IMR-90 (cell line): Measurements from ENCODE around the gene IFI44. TPM values are rescaled to one million over a fixed set of nuclear protein-coding genes. Genes with fewer than 3 reads are reported as not detected.

ENCODE experiments used
- ATAC-seq: fragments of 200-7000 bp; cut with Tn5 transposase; 2 replicates; pipeline ENCODE4 v1.9.1; 2020; ENCODE audit warnings: low read depth, mild to moderate bottlenecking, moderate library complexity
- BruUV-seq: library from RNA; stranded (reverse); fragments of 400-500 nt; replicated peaks from 2 replicates; lab custom pipeline; 2021; lab: Mats Ljungman, UMichigan
- CTCF ChIA-PET: fragments of 300-600 bp; formaldehyde crosslinking; extraction: SDS; loops from one replicate; lab custom pipeline; 2021; ENCODE audit warnings: antibody characterized with exemption; lab: Yijun Ruan, JAX
- POLR2A ChIA-PET: fragments of 300-600 bp; sonication (Branson Sonifier 250); formaldehyde crosslinking; loops from one replicate; lab custom pipeline; 2022; ENCODE audit warnings: antibody characterized with exemption; ENCODE audit not compliant: unreplicated experiment; lab: Charles Lee
- DNase-seq: peaks from one replicate; pipeline ENCODE4 v3.0.0; 2013
- H2AFZ ChIP-seq: replicated peaks from 2 replicates; pipeline ENCODE3; 2013; ENCODE audit warnings: low read length, mild to moderate bottlenecking; ENCODE audit not compliant: poor library complexity
- H2AK5ac ChIP-seq: 2 replicates; pipeline ENCODE4 v1.6.1; 2013; ENCODE audit warnings: low read depth, low read length, inconsistent platforms
- H2AK9ac ChIP-seq: replicated peaks from 2 replicates; pipeline ENCODE3; 2013; ENCODE audit warnings: mild to moderate bottlenecking, low read depth, low read length, moderate library complexity; ENCODE audit not compliant: poor library complexity
- H2BK120ac ChIP-seq: 2 replicates; pipeline ENCODE4 v1.6.1; 2013; ENCODE audit warnings: low read depth, low read length, inconsistent platforms
- H2BK15ac ChIP-seq: 3 replicates; pipeline ENCODE4 v1.6.1; 2013; ENCODE audit warnings: low read depth, low read length, inconsistent platforms
- H2BK20ac ChIP-seq: 2 replicates; pipeline ENCODE4 v1.6.1; 2013; ENCODE audit warnings: low read depth, mild to moderate bottlenecking, inconsistent platforms, low read length, moderate library complexity
- H2BK5ac ChIP-seq: 2 replicates; pipeline ENCODE4 v1.6.1; 2013; ENCODE audit warnings: mild to moderate bottlenecking, low read depth, low read length, inconsistent platforms; ENCODE audit not compliant: poor library complexity, severe bottlenecking
- H3K14ac ChIP-seq: replicated peaks from 2 replicates; pipeline ENCODE4 v1.6.1; 2013; ENCODE audit warnings: low read depth, low read length, inconsistent platforms
- H3K18ac ChIP-seq: 2 replicates; pipeline ENCODE4 v1.6.1; 2013; ENCODE audit warnings: low read depth, low read length, control low read depth
- H3K23ac ChIP-seq: 2 replicates; pipeline ENCODE4 v1.6.1; 2013; ENCODE audit warnings: low read depth, low read length, inconsistent platforms
- H3K27ac ChIP-seq: 2 replicates; pipeline ENCODE4 v1.5.1; 2013; ENCODE audit warnings: mild to moderate bottlenecking, control low read depth, low read length; ENCODE audit not compliant: insufficient read depth
- H3K27me3 ChIP-seq: 2 replicates; pipeline ENCODE4 v1.6.1; 2013; ENCODE audit warnings: low read length; ENCODE audit not compliant: control insufficient read depth, insufficient read depth
- H3K36me3 ChIP-seq: 2 replicates; pipeline ENCODE4 v1.6.1; 2013; ENCODE audit warnings: low read length, mixed read lengths; ENCODE audit not compliant: control insufficient read depth, insufficient read depth
- H3K4ac ChIP-seq: 2 replicates; pipeline ENCODE4 v1.6.1; 2013; ENCODE audit warnings: low read depth, low read length, inconsistent platforms
- H3K4me1 ChIP-seq: 2 replicates; pipeline ENCODE4 v1.6.1; 2013; ENCODE audit warnings: low read length, mixed read lengths; ENCODE audit not compliant: control insufficient read depth, insufficient read depth
- H3K4me2 ChIP-seq: 2 replicates; pipeline ENCODE4 v1.6.1; 2013; ENCODE audit warnings: low read depth, mild to moderate bottlenecking, control low read depth, low read length, moderate library complexity
- H3K4me3 ChIP-seq: 2 replicates; pipeline ENCODE4 v1.5.1; 2013; ENCODE audit warnings: low read depth, mild to moderate bottlenecking, control low read depth, low read length, moderate library complexity; ENCODE audit not compliant: insufficient read depth
- H3K56ac ChIP-seq: 2 replicates; pipeline ENCODE4 v1.6.1; 2013; ENCODE audit warnings: low read length, inconsistent platforms; ENCODE audit not compliant: insufficient read depth; ENCODE audit errors: extremely low read depth
- H3K79me1 ChIP-seq, 2 experiments: 2 replicates each; pipeline ENCODE4 v1.6.1; 2013; ENCODE audit warnings: low read length in 2 of 2, inconsistent platforms in 1 of 2, low read depth in 1 of 2
- H3K9ac ChIP-seq: 2 replicates; pipeline ENCODE4 v1.6.1; 2013; ENCODE audit warnings: low read depth, low read length, control low read depth
- H3K9me1 ChIP-seq: 2 replicates; pipeline ENCODE4 v1.6.1; 2013; ENCODE audit warnings: low read length, inconsistent platforms; ENCODE audit not compliant: insufficient read depth
- H3K9me3 ChIP-seq: 2 replicates; pipeline ENCODE4 v1.6.1; 2013; ENCODE audit warnings: low read length; ENCODE audit not compliant: control insufficient read depth, insufficient read depth
- H4K20me1 ChIP-seq: 2 replicates; pipeline ENCODE4 v1.6.1; 2013; ENCODE audit warnings: low read length, inconsistent platforms; ENCODE audit not compliant: insufficient read depth
- H4K5ac ChIP-seq: 2 replicates; pipeline ENCODE4 v1.6.1; 2013; ENCODE audit warnings: mild to moderate bottlenecking, low read depth, low read length, control low read depth
- H4K8ac ChIP-seq, 2 experiments: 2 replicates each; pipeline ENCODE4 v1.6.1; 2013; ENCODE audit warnings: low read depth in 2 of 2, low read length in 2 of 2, control low read depth in 1 of 2, inconsistent platforms in 1 of 2
- H4K91ac ChIP-seq: 2 replicates; pipeline ENCODE4 v1.6.1; 2013; ENCODE audit warnings: low read depth, low read length, inconsistent platforms; ENCODE audit not compliant: insufficient read depth
- RCOR1 ChIP-seq: IDR thresholded peaks from 2 replicates; pipeline ENCODE4 v1.6.1; 2012; ENCODE audit warnings: mild to moderate bottlenecking, low read length, improper control_type of control experiment; ENCODE audit not compliant: insufficient replicate concordance
- WGBS, 2 experiments: methylation state at CpG; one replicate each; pipeline versions ENCODE4 v1.1.5 to v1.1.7; 2013; ENCODE audit warnings: missing lambda C conversion rate in 2 of 2; ENCODE audit not compliant: insufficient read length in 1 of 2; ENCODE audit errors: extremely low coverage in 2 of 2; 5-methylcytosine and 5-hydroxymethylcytosine counted together
- dilution Hi-C: fragments of 300-500 bp; cut with HindIII; formaldehyde crosslinking; loops from one replicate; pipeline ENCODE4 v1.14.3; 2018; ENCODE audit warnings: low sequenced_read_pairs; ENCODE audit not compliant: unreplicated experiment
- in situ Hi-C: fragments of 300-500 bp; cut with MboI; formaldehyde crosslinking; loops from 3 replicates; pipeline ENCODE4 v1.14.3; 2019; ENCODE audit warnings: low sequenced_read_pairs, inconsistent platforms, mixed read lengths
- intact Hi-C: fragments of 100-400 bp; cut with micrococcal nuclease; formaldehyde crosslinking; loops from 2 replicates; pipeline ENCODE4 v1.10.0; 2022
- polyA plus RNA-seq, 3 experiments: library from polyadenylated mRNA; depleted of rRNA; stranded (reverse); fragments of >200 nt; gene quantifications; 2 replicates each; pipeline ENCODE4 v1.2.3, GENCODE V29; 2012; ENCODE audit warnings: low replicate concordance in 1 of 3
- total RNA-seq: library from RNA; depleted of rRNA; stranded (reverse); fragments of >200 nt; gene quantifications from 2 replicates; pipeline ENCODE4 v1.2.3, GENCODE V29; 2012

The IFI44 gene
- total and polyA plus RNA-seq, 2 of the 4 experiments (the other 2 are of a cell fraction) = 2.2 to 2.7 TPM

DNA sequence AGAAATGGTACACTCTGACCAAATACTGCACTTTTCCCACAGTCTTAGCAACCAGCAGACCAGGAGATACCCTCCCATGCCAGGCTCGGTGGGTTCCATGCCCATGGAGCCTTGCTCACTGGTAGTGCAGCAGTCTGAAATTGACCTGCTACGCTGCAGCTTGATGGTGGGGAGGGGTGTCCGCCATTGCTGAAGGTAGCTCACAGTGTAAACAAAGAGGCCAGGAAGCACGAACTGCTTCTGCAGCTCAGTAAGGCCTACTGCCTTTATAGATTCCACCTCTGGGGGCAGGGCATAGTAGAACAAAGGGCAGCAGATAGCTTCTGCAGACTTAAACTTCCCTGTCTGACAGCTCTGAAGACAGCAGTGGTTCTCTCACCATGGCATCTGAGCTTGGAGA is 41.7 kb upstream of the IFI44 start:
- Histone ChIP-seq H3K56ac (no peak overlapping the region), H3K9me1 (no peaks in the 10 kb centered on the region), H2AK9ac (no peak overlapping the region), H3K79me1 (no peaks in the 10 kb centered on the region), H4K91ac (no peak overlapping the region), H3K18ac (no peak overlapping the region), H2BK5ac (no peak overlapping the region), H3K4ac (no peak overlapping the region), H2BK15ac (no peak overlapping the region), H4K5ac (no peak overlapping the region), H3K4me3 (no peak overlapping the region), H3K4me2 (no peak overlapping the region), H3K36me3 (no peaks in the 10 kb centered on the region), H2BK120ac (no peak overlapping the region), H4K20me1 (no peaks in the 10 kb centered on the region), H3K9me3 (no peaks in the 10 kb centered on the region), H3K27ac (no peak overlapping the region), H3K27me3 (no peaks in the 10 kb centered on the region), H3K14ac (no peak overlapping the region), H2AK5ac (no peak overlapping the region), H3K23ac (no peak overlapping the region), H2AFZ (no peak overlapping the region), H4K8ac (no peak overlapping the region), H3K9ac (no peak overlapping the region), H3K4me1 (0 out of 2 replicates have a peak, but pooled peaks cover 2% of the 10 kb centered on the region), H2BK20ac (no peak overlapping the region)
- no peak for TF ChIP-seq RCOR1
- ChIA-PET CTCF (interaction anchor here (1.0 to 3.7 kb wide), 4 partner anchors 463 to 476 kb away, joined by 3 to 32 read pairs (median 9); no protein-coding TSS in a partner anchor), POLR2A (no interaction called here)
- no peak for ATAC-seq
- intact Hi-C loops = loop anchor here (1.0 to 10.0 kb wide), 4 partner anchors 117 to 478 kb away; partner anchors contain the start of gene PTGFR
- dilution Hi-C loops = loop anchor here (10.0 kb wide), 1 partner anchor 463 kb away; no protein-coding TSS in a partner anchor
- DNase-seq = no peak
- BruUV-seq = no TSS peak
- in situ Hi-C loops = loop anchor here (5.0 kb wide), 1 partner anchor 476 kb away; no protein-coding TSS in a partner anchor
- WGBS, 2 experiments = no CpG with 5 or more reads among the region's 4 CpGs
